PC-9 (cell line): ENCODE data around the gene FAM111B. TPM values are rescaled to one million over a fixed set of nuclear protein-coding genes. Genes with fewer than 3 reads are reported as not detected.
"Not testable (repeated sequence)": the region's sequence is repeated elsewhere in the genome, so short reads cannot be mapped to it uniquely, and the experiment has no call there.

Source experiments
- BruUV-seq: library from RNA; stranded (reverse); fragments of 400-500 nt; replicated peaks from 2 replicates; lab custom pipeline; 2021; lab: Mats Ljungman, UMichigan
- CTCF ChIA-PET: fragments of 300-600 bp; sonication (Branson Sonifier 250); formaldehyde crosslinking; loops from one replicate; lab custom pipeline; 2022; ENCODE audit warnings: antibody characterized with exemption; lab: Charles Lee
- POLR2A ChIA-PET: fragments of 300-600 bp; sonication (Branson Sonifier 250); formaldehyde crosslinking; loops from one replicate; lab custom pipeline; 2022; ENCODE audit warnings: antibody characterized with exemption; ENCODE audit not compliant: unreplicated experiment; lab: Charles Lee
- DNase-seq, 2 experiments: peaks; one replicate each; pipeline versions ENCODE4 v3.0.0 to v3.0.0-alpha.2; 2015 to 2022; ENCODE audit warnings: mixed read lengths in 1 of 2
- H2AFZ ChIP-seq: fragments of 200-600 bp; sonication (generic); 2 replicates; pipeline ENCODE4 v1.8.1; 2017; ENCODE audit warnings: antibody characterized with exemption
- H3F3A ChIP-seq: fragments of 200-600 bp; sonication (generic); 2 replicates; pipeline ENCODE4 v1.8.1; 2017; ENCODE audit warnings: antibody characterized with exemption, mild to moderate bottlenecking, low read depth; ENCODE audit not compliant: insufficient read depth
- H3K27ac ChIP-seq: fragments of 200-600 bp; sonication (generic); 2 replicates; pipeline ENCODE4 v1.6.1; 2016; ENCODE audit warnings: mixed run types
- H3K27me3 ChIP-seq: fragments of 200-600 bp; sonication (generic); 2 replicates; pipeline ENCODE4 v1.6.1; 2016; ENCODE audit warnings: low read depth, mixed run types; ENCODE audit not compliant: insufficient read depth
- H3K36me3 ChIP-seq: fragments of 200-600 bp; sonication (generic); 2 replicates; pipeline ENCODE4 v1.6.1; 2016; ENCODE audit warnings: low read depth, mixed run types
- H3K4me1 ChIP-seq: fragments of 200-600 bp; sonication (generic); replicated peaks from 2 replicates; pipeline ENCODE4 v1.6.1; 2016; ENCODE audit warnings: mixed run types; ENCODE audit not compliant: insufficient read depth
- H3K4me2 ChIP-seq: fragments of 200-600 bp; sonication (generic); 2 replicates; pipeline ENCODE4 v1.6.1; 2017; ENCODE audit warnings: mixed run types
- H3K4me3 ChIP-seq: fragments of 200-600 bp; sonication (generic); 2 replicates; pipeline ENCODE4 v1.6.1; 2016; ENCODE audit warnings: mixed run types
- H3K79me2 ChIP-seq: fragments of 200-600 bp; sonication (generic); 2 replicates; pipeline ENCODE4 v1.6.1; 2017; ENCODE audit warnings: low read depth, mixed run types
- H3K9me2 ChIP-seq: fragments of 200-600 bp; sonication (generic); 2 replicates; pipeline ENCODE4 v1.8.1; 2017; ENCODE audit warnings: mild to moderate bottlenecking; ENCODE audit not compliant: insufficient read depth
- H3K9me3 ChIP-seq: fragments of 200-600 bp; sonication (generic); 2 replicates; pipeline ENCODE4 v1.8.1; 2016; ENCODE audit warnings: low read depth; ENCODE audit not compliant: insufficient read depth
- H4K20me1 ChIP-seq: fragments of 200-600 bp; sonication (generic); 2 replicates; pipeline ENCODE4 v1.8.1; 2017; ENCODE audit not compliant: insufficient read depth
- CTCF ChIP-seq: fragments of 200-600 bp; sonication (generic); conservative IDR thresholded peaks from 2 replicates; pipeline ENCODE4 v1.6.1; 2017; ENCODE audit warnings: mixed run types, antibody characterized with exemption, mild to moderate bottlenecking, moderate library complexity
- EZH2 ChIP-seq: fragments of 200-600 bp; sonication (generic); IDR thresholded peaks from 2 replicates; pipeline ENCODE4 v1.8.0; 2017; ENCODE audit warnings: antibody characterized with exemption, low read depth
- intact Hi-C: fragments of 100-400 bp; cut with micrococcal nuclease; formaldehyde crosslinking; loops from one replicate; pipeline ENCODE4 v1.10.0; 2022; ENCODE audit not compliant: unreplicated experiment
- total RNA-seq: library from RNA; stranded (reverse); gene quantifications from 2 replicates; pipeline ENCODE4 v1.2.3, GENCODE V29; 2021

The FAM111B gene
- total RNA-seq, 1 experiment from 2014 or later, result 12.0 TPM

GRCh38 chr11:59062602-59063529 is 44.2 kb upstream of the FAM111B start:
- Histone ChIP-seq H3K27ac (no peak overlapping the region), H2AFZ (no peak overlapping the region), H3K27me3 (peaks cover 73% of the 10 kb centered on the region), H4K20me1 (no peaks in the 10 kb centered on the region), H3K79me2 (no peaks in the 10 kb centered on the region), H3K36me3 (no peaks in the 10 kb centered on the region), H3K4me2 (no peak overlapping the region), H3K9me3 (no peaks in the 10 kb centered on the region), H3K9me2 (no peaks in the 10 kb centered on the region), H3K4me3 (no peak overlapping the region), H3K4me1 (no peaks in the 10 kb centered on the region), H3F3A (no peaks in the 10 kb centered on the region)
- CTCF ChIA-PET, result no interaction called here
- TF ChIP-seq EZH2 (no peak), CTCF (no peak)
- DNase-seq, result no peak
- intact Hi-C loops, result no loop called here
- POLR2A ChIA-PET, result no interaction called here
- no TSS peak for BruUV-seq

GRCh38 chr11:59063996-59064727 is 42.9 kb upstream of the FAM111B start:
- CTCF ChIA-PET, H3K27ac ChIP-seq, H3K9me2 ChIP-seq, intact Hi-C loops, H3K36me3 ChIP-seq, H3K4me2 ChIP-seq, H3K9me3 ChIP-seq, H3K4me3 ChIP-seq, H3K4me1 ChIP-seq, H3F3A ChIP-seq, POLR2A ChIA-PET, DNase-seq, H3K79me2 ChIP-seq, H4K20me1 ChIP-seq, H2AFZ ChIP-seq, BruUV-seq: not testable (repeated sequence)
- peaks cover 86% of the 10 kb centered on the region for H3K27me3 ChIP-seq

- DNase-seq, result no peak
- no peaks in the 10 kb centered on the region for H3F3A ChIP-seq
- H3K79me2 ChIP-seq, result no peaks in the 10 kb centered on the region
- no peak overlapping the region for H3K4me3 ChIP-seq
- H3K27me3 ChIP-seq, result peaks cover 68% of the 10 kb centered on the region
- no peaks in the 10 kb centered on the region for H4K20me1 ChIP-seq
- BruUV-seq, result no TSS peak
- H3K27ac ChIP-seq, result no peak overlapping the region
- no peaks in the 10 kb centered on the region for H3K36me3 ChIP-seq
- no peak overlapping the region for H2AFZ ChIP-seq
- no peaks in the 10 kb centered on the region for H3K9me3 ChIP-seq
- ChIA-PET POLR2A (no interaction called here), CTCF (no interaction called here)
- no peaks in the 10 kb centered on the region; the same call in 1 of the 2 replicates for H3K9me2 ChIP-seq
- intact Hi-C loops, result no loop called here
- TF ChIP-seq CTCF (no peak), EZH2 (no peak)
- no peaks in the 10 kb centered on the region for H3K4me1 ChIP-seq
- no peak overlapping the region for H3K4me2 ChIP-seq
These were observed 38.0 kb upstream of the FAM111B start for GRCh38 chr11:59069087-59069486.
